ENCODE results near the gene EPHB1. TPM values are rescaled to one million over a fixed set of nuclear protein-coding genes. Genes with fewer than 3 reads are reported as not detected.

The EPHB1 gene
- total RNA-seq, 1 donor from 2014 or later: 1.3 TPM

DNA sequence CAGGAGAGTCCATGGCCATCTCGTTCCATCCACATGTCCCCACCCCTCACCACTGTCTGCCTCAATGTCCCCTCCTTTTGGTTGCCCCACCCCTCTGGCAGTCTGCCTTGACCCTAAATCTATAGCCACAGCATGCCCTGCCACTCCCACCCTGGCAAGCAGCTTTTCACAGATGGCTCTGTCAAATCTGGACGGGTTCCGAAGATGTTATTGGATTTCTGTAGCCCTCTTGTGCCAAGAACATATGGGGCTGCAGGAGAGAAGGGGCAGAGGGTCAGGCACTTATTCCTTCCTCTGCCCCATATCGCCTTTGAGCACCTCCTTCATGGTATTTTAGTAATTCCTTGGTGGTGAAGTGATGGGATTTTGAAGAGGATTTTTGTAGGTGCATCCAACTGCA lies 57.1 kb downstream of the EPHB1 start:
- TF ChIP-seq, protein P1, sequence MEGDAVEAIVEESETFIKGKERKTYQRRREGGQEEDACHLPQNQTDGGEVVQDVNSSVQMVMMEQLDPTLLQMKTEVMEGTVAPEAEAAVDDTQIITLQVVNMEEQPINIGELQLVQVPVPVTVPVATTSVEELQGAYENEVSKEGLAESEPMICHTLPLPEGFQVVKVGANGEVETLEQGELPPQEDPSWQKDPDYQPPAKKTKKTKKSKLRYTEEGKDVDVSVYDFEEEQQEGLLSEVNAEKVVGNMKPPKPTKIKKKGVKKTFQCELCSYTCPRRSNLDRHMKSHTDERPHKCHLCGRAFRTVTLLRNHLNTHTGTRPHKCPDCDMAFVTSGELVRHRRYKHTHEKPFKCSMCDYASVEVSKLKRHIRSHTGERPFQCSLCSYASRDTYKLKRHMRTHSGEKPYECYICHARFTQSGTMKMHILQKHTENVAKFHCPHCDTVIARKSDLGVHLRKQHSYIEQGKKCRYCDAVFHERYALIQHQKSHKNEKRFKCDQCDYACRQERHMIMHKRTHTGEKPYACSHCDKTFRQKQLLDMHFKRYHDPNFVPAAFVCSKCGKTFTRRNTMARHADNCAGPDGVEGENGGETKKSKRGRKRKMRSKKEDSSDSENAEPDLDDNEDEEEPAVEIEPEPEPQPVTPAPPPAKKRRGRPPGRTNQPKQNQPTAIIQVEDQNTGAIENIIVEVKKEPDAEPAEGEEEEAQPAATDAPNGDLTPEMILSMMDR (IDR thresholded peaks at IDR 0.05; ENCODE audit: unreplicated experiment): no peak
- Mint-ChIP-seq H3K4me1 (no peaks in the 10 kb centered on the region), H3K9me3 (no peaks in the 10 kb centered on the region), H3K27ac (no peak overlapping the region), H3K36me3 (no peaks in the 10 kb centered on the region), H3K27me3 (ENCODE audit: low read depth) (peaks cover 19% of the 10 kb centered on the region), H3K4me3 (no peak overlapping the region)
- no peak for DNase-seq (ENCODE audit: low spot score in 2 of 2, unreplicated experiment in 2 of 2)

DNA sequence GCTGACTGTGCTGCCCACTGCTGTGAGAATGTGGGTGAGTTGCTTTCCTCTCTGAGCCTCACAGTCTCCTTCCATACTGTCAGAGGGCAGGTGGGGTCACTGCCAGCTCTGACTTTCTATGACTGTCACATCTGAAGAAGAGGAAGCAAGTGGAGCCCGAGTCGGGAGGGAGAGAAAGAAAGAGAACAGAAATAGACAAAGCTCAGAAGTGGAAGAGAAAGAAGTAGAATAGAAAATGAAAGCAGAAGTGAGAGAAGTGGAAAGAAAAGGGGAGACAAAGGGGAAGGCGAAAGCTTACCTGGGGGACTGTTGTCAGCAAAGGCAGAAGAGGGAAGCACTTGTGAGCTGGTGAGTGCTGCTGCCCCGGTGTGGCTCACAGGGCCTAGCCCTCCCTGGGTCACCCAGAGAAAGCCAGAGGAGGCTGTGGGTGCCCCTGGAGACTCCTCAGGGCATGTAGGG lies 57.9 kb downstream of the EPHB1 start:
- Mint-ChIP-seq H3K4me3 (no peak overlapping the region), H3K27ac (no peak overlapping the region), H3K27me3 (ENCODE audit: low read depth) (peaks cover 26% of the 10 kb centered on the region), H3K4me1 (no peaks in the 10 kb centered on the region), H3K36me3 (no peaks in the 10 kb centered on the region), H3K9me3 (no peaks in the 10 kb centered on the region)
- TF ChIP-seq, protein P1 (IDR thresholded peaks at IDR 0.05; ENCODE audit: unreplicated experiment): no peak
- no peak for DNase-seq (ENCODE audit: low spot score in 2 of 2, unreplicated experiment in 2 of 2)

DNA sequence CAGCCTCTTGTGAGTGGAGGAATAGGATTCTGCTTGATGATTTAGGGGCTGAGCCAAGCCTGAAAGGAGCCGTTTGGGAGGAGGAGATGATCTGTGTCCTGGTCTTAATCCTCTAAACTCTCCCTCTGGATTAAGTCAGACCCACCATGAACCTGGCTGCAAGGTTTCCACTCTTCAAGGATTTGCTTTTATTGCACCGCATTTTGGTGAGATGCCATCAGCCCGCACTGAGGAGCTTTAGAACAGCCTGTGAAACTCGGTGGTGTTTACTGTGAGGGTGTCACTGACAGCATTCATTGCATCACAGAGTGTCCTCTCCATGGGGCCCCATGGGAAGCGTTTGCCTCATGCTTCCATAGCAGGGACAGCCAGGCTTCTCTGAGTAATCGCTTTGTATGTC lies 59.2 kb downstream of the EPHB1 start:
- Mint-ChIP-seq H3K27me3 (ENCODE audit: low read depth) (peaks cover 33% of the 10 kb centered on the region), H3K4me1 (no peaks in the 10 kb centered on the region), H3K27ac (no peak overlapping the region), H3K9me3 (no peaks in the 10 kb centered on the region), H3K4me3 (no peak overlapping the region), H3K36me3 (no peaks in the 10 kb centered on the region)
- TF ChIP-seq, protein P1 (IDR thresholded peaks at IDR 0.05; ENCODE audit: unreplicated experiment): no peak
- no peak for DNase-seq (ENCODE audit: low spot score in 2 of 2, unreplicated experiment in 2 of 2)

DNA sequence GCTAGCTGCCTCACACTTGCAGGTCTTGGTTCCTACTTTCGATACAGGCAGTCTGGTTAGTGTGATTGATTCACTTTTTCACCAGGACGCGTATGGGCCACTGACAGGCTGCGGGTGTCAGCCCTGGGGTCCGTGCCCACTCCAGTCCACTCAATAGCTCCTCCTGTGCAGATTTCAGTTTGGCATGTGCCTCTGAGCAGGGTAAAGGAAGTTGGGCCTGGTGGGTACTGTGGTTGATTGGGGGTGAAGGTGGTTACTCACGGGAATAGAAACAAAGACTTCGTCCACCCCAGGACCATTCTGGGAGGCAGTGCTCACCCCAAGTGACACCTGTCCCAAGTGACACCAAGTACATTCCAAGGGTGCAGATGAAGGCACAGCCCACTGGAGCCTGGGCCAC lies 62.3 kb downstream of the EPHB1 start:
- no peaks in the 10 kb centered on the region for H3K36me3 Mint-ChIP-seq
- peaks cover 44% of the 10 kb centered on the region for H3K27me3 Mint-ChIP-seq (ENCODE audit: low read depth)
- no peak overlapping the region for H3K27ac Mint-ChIP-seq
- TF ChIP-seq, protein P1 (IDR thresholded peaks at IDR 0.05; ENCODE audit: unreplicated experiment): no peak
- no peak overlapping the region for H3K4me3 Mint-ChIP-seq
- no peaks in the 10 kb centered on the region for H3K9me3 Mint-ChIP-seq
- DNase-seq (ENCODE audit: low spot score in 2 of 2, unreplicated experiment in 2 of 2): no peak
- no peaks in the 10 kb centered on the region for H3K4me1 Mint-ChIP-seq

DNA sequence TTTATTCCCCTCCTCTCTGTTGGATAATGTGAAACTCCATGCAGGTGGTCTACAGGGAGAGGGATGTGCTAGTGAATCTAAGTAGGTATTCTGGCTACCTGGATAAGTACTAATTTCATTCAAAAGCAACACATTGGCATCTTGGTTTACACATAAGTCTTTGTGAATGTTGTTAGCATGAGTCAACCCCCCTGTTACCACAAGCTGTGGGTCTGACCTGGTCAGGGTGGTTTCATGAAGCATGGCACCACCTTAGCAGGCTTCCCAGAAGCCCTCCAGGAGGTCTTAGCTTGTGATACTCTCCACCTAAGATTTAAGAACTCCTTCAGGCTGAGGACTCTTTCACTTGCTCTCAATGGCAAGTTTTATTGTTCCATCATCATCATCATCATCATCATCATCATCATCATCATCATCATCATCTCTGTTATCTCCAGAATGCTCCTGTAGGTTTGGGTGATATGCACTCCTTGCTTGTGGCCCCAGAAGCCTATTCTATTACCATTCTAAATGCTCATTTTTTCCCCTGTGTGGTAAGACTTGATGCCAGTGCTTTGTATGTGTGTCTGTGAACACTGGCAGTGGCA lies 62.8 kb downstream of the EPHB1 start:
- Mint-ChIP-seq H3K36me3 (no peaks in the 10 kb centered on the region), H3K4me1 (no peaks in the 10 kb centered on the region), H3K9me3 (no peaks in the 10 kb centered on the region), H3K27me3 (ENCODE audit: low read depth) (peaks cover 42% of the 10 kb centered on the region), H3K4me3 (no peak overlapping the region), H3K27ac (no peak overlapping the region)
- TF ChIP-seq, protein P1 (IDR thresholded peaks at IDR 0.05; ENCODE audit: unreplicated experiment): no peak
- DNase-seq (ENCODE audit: low spot score in 2 of 2, unreplicated experiment in 2 of 2): no peak
